BLaER1 treated with 17β-estradiol and CSF1 and Interleukin-3, amounts not matched to agents 10 nM and 100 nM (cell line): ENCODE measurements around the gene MTNR1B.

Experiments
- H3K27ac ChIP-seq, 11 experiments: shearing (Covaris generic); formaldehyde crosslinking; 2 replicates each; pipeline ENCODE4 v1.8.1; 2022
- H3K27me3 ChIP-seq, 11 experiments: shearing (Covaris generic); formaldehyde crosslinking; 2 replicates each; pipeline ENCODE4 v1.8.1; 2022
- H3K36me3 ChIP-seq, 11 experiments: shearing (Covaris generic); formaldehyde crosslinking; 2 replicates each; pipeline ENCODE4 v1.8.1; 2022
- H3K4me1 ChIP-seq, 10 experiments: shearing (Covaris generic); formaldehyde crosslinking; 2 replicates each; pipeline ENCODE4 v1.8.1; 2022
- H3K4me2 ChIP-seq, 11 experiments: shearing (Covaris generic); formaldehyde crosslinking; 2 replicates each; pipeline ENCODE4 v1.8.1; 2022
- H3K4me3 ChIP-seq, 10 experiments: shearing (Covaris generic); formaldehyde crosslinking; 2 replicates each; pipeline ENCODE4 v1.8.1; 2022
- H3K9ac ChIP-seq, 11 experiments: shearing (Covaris generic); formaldehyde crosslinking; 2 replicates each; pipeline ENCODE4 v1.8.1; 2022
- H3K9me3 ChIP-seq, 11 experiments: shearing (Covaris generic); formaldehyde crosslinking; replicated peaks in 1 of 11; 2 replicates each; pipeline ENCODE4 v1.8.1; 2022
- H4K20me1 ChIP-seq, 11 experiments: shearing (Covaris generic); formaldehyde crosslinking; 2 replicates each; pipeline ENCODE4 v1.8.1; 2022
- Cebpa-rat ChIP-seq, 11 experiments: shearing (Covaris generic); IDR thresholded peaks; 2 replicates each; pipeline ENCODE4 v1.8.1; 2022

Gene MTNR1B

DNA sequence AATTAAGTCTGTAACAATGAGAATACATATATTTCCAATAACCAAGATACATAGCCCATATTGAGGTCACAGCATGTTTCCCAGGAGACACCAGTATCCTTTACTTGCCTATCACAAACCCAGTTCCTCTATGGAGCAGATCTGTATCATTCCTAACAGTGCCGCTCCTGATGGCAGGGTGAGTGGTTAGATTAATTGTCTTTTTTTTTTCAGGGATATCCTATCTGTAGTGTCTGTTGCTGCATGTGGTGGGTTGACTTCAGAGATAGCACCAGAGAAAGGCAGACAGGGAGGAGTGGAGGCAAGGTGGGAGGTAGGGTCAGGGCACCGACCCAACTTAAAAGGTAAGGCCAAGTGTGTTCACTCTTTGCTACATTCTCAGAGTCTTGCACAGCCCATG, 2.8 kb downstream of the MTNR1B start:
- Histone ChIP-seq H3K27ac (no peak overlapping the region), H3K9me3 (peaks cover 0 to 13% (median 6%) of the 10 kb centered on the region in 11 experiments; a peak in 10 of 22 replicates), H4K20me1 (no peaks in the 10 kb centered on the region), H3K4me3 (no peak overlapping the region), H3K9ac (no peak overlapping the region), H3K4me2 (no peak overlapping the region), H3K27me3 (no peaks in the 10 kb centered on the region), H3K4me1 (no peaks in the 10 kb centered on the region), H3K36me3 (no peaks in the 10 kb centered on the region)
- TF ChIP-seq Cebpa-rat (IDR thresholded peaks at IDR 0.05), result no peak

DNA sequence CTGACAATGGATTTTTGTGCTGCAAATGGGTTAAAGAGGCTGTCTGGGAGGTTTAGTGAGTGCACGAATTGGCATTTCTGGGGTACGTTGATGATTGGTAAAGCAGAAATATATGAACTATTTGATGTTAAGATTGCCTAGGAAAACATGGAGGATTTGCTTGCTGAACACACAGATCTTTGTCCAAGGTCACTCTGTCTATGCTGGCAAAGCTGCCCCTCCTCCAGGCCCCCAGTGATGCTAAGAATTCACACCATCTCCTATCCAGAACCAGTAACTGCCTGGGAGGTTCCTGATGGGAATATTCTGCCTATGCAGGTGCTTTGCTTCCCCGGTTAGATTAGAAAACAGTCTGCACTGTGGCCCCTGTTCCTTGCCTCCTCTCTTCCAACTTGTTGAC, 5.8 kb downstream of the MTNR1B start:
- Histone ChIP-seq H3K27me3 (no peaks in the 10 kb centered on the region), H3K4me3 (no peak overlapping the region), H3K36me3 (no peaks in the 10 kb centered on the region), H3K4me2 (no peak overlapping the region), H3K4me1 (peaks cover 0 to 4% (median 0%) of the 10 kb centered on the region in 10 experiments; a peak in 1 of 20 replicates), H3K27ac (no peak overlapping the region), H4K20me1 (no peaks in the 10 kb centered on the region), H3K9ac (no peak overlapping the region), H3K9me3 (peaks cover 0 to under 1% (median 0%) of the 10 kb centered on the region in 11 experiments; a peak in 1 of 22 replicates)
- no peak for TF ChIP-seq Cebpa-rat (IDR thresholded peaks at IDR 0.05)

DNA sequence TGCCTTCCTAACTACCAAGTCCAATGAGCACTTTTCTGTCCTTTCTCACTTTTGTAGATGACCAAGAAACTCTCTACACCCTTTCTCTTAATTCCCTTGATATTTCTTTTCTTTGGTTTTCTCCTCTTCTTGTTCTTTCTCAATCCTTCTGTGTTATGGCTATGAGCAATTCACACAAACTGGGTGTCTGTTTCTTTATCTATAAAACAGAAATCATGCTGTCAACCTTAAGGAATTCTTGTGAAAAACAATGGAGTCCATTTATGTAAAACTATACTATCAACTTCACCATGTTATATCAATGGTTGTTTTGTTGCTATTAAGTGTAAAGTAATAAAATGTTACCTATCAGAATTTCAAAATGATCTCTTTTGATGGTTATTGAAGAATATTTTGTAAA, 7.2 kb downstream of the MTNR1B start:
- no peak for TF ChIP-seq Cebpa-rat (IDR thresholded peaks at IDR 0.05)
- Histone ChIP-seq H3K9ac (no peak overlapping the region), H3K27me3 (no peaks in the 10 kb centered on the region), H3K4me1 (peaks cover 0 to 4% (median 0%) of the 10 kb centered on the region in 10 experiments; a peak in 1 of 20 replicates), H3K27ac (no peak overlapping the region), H3K9me3 (peaks cover 0 to 8% (median 0%) of the 10 kb centered on the region in 11 experiments; a peak in 3 of 22 replicates), H3K36me3 (no peaks in the 10 kb centered on the region), H4K20me1 (no peaks in the 10 kb centered on the region), H3K4me3 (no peak overlapping the region), H3K4me2 (no peak overlapping the region)

DNA sequence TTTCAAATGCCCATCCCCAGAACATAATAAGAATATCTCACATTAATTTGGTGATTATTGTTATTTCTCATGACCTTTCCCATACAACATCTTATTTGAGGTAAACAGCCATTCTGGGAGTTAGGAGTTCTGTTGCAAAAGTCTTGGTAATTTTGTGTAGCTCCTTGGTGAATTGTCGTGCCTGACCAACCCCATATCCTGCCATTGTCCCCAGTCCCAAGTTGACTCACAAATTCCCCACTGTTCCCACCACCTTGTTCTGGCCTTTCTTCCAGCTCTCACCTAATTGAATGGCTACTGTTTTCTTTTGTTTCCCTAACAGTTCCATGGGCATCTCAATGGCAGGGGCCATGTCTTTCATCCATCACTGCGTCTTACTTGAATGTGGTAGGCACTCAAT, 8.0 kb downstream of the MTNR1B start:
- Histone ChIP-seq H3K27me3 (no peaks in the 10 kb centered on the region), H3K4me1 (peaks cover 0 to 4% (median 0%) of the 10 kb centered on the region in 10 experiments; a peak in 1 of 20 replicates), H3K9me3 (peaks cover 0 to 15% (median 0%) of the 10 kb centered on the region in 11 experiments; a peak in 4 of 22 replicates), H3K27ac (no peak overlapping the region), H3K9ac (no peak overlapping the region), H3K36me3 (no peaks in the 10 kb centered on the region), H3K4me3 (no peak overlapping the region), H3K4me2 (no peak overlapping the region), H4K20me1 (no peaks in the 10 kb centered on the region)
- no peak for TF ChIP-seq Cebpa-rat (IDR thresholded peaks at IDR 0.05)

DNA sequence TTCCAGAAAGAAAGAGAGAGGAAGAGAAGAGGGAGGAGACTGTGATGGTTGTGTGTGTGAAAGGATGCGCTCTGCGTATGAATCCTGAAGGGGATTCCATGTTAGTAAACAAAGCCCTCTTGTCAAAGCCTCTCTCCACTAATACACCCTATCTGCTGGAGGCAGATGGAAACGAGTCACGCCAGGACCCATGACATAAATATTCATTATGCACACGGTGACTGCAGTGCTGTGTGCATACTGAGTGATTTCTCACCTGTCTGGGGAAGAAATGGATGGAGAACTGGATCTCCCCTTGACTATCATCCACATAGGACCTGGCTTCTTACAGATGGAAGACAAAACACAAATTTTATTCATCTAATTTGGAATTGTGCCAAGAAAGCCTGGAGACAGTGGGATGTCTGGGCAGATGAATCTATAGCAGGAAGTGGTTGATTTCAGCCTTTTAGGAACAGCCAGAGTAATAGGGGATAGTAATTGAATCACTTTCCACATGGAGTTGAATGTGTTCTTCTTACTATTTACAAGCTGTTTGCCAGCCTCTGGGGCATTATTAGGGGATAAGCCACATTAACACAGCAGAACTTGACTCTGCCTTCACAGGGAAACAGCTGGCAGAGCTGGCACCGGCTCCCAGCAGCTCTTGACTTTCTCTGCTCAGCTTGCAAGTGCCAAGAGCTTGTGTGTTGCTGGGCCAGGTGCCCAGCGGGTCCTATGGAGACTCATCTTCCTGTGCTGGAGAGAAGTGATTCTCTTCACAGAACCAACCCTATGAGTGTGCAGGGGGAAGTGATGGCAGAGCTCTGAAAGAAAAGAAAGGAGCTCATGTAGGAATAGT, 9.0 kb downstream of the MTNR1B start:
- H3K4me2 ChIP-seq, result no peak overlapping the region
- peaks cover 0 to 15% (median 0%) of the 10 kb centered on the region in 11 experiments; a peak in 4 of 22 replicates for H3K9me3 ChIP-seq
- no peaks in the 10 kb centered on the region for H4K20me1 ChIP-seq
- H3K27ac ChIP-seq, result no peak overlapping the region
- H3K4me1 ChIP-seq, result peaks cover 0 to 4% (median 0%) of the 10 kb centered on the region in 10 experiments; a peak in 1 of 20 replicates
- no peaks in the 10 kb centered on the region for H3K36me3 ChIP-seq
- H3K27me3 ChIP-seq, result no peaks in the 10 kb centered on the region
- TF ChIP-seq Cebpa-rat (IDR thresholded peaks at IDR 0.05), result no peak
- no peak overlapping the region for H3K4me3 ChIP-seq
- no peak overlapping the region for H3K9ac ChIP-seq

DNA sequence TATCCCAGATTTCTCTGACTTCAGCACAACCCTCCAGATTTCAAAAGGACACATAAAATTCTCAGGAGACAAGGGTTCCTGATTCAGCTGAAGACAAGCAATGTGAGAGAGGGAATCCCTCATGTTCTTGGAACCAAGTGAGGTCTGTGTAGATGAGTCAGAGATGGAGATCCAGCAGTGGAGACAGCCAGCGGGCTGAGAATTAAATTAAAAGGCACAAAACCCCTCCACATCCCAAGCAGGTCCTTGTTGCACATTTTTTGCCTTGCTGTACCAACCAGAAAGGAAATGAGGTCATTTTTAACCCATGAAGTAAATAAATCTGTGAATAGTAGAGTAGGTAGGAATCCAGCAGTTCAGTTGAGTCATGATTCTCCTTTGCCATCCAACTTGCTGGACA, 9.7 kb downstream of the MTNR1B start:
- TF ChIP-seq Cebpa-rat (IDR thresholded peaks at IDR 0.05), result no peak
- H3K27ac ChIP-seq, result no peak overlapping the region
- H3K36me3 ChIP-seq, result no peaks in the 10 kb centered on the region
- no peak overlapping the region for H3K4me3 ChIP-seq
- no peak overlapping the region for H3K9ac ChIP-seq
- H3K4me1 ChIP-seq, result peaks cover 0 to 4% (median 0%) of the 10 kb centered on the region in 10 experiments; a peak in 1 of 20 replicates
- H3K4me2 ChIP-seq, result no peak overlapping the region
- peaks cover 0 to 15% (median 0%) of the 10 kb centered on the region in 11 experiments; a peak in 4 of 22 replicates for H3K9me3 ChIP-seq
- H4K20me1 ChIP-seq, result no peaks in the 10 kb centered on the region
- no peaks in the 10 kb centered on the region for H3K27me3 ChIP-seq

DNA sequence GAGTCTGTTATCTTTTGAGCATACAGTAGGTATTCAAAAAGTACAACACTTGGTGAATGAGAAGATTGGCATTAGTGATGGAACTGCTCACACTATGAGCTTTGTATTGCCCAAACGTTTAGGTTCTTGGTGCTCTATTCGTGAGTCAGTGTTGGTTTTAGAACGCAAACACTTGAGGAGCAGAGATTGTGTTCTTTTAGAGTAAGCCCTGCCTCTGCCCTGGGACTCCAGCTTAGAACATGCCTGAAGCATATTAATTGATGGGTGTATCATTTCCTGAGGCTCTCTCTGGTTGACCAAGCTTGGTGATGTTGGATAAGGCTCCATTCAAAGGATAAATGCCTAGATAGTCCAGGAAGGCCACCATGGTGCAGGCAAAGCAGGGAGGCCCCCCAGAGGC, 10.9 kb downstream of the MTNR1B start:
- no peak overlapping the region for H3K4me2 ChIP-seq
- H3K27ac ChIP-seq, result no peak overlapping the region
- H3K27me3 ChIP-seq, result no peaks in the 10 kb centered on the region
- H3K4me1 ChIP-seq, result peaks cover 0 to 4% (median 0%) of the 10 kb centered on the region in 10 experiments; a peak in 1 of 20 replicates
- no peak overlapping the region for H3K4me3 ChIP-seq
- H3K36me3 ChIP-seq, result no peaks in the 10 kb centered on the region
- H4K20me1 ChIP-seq, result no peaks in the 10 kb centered on the region
- peaks cover 0 to 15% (median 0%) of the 10 kb centered on the region in 11 experiments; a peak in 4 of 22 replicates for H3K9me3 ChIP-seq
- TF ChIP-seq Cebpa-rat (IDR thresholded peaks at IDR 0.05), result no peak
- H3K9ac ChIP-seq, result no peak overlapping the region

DNA sequence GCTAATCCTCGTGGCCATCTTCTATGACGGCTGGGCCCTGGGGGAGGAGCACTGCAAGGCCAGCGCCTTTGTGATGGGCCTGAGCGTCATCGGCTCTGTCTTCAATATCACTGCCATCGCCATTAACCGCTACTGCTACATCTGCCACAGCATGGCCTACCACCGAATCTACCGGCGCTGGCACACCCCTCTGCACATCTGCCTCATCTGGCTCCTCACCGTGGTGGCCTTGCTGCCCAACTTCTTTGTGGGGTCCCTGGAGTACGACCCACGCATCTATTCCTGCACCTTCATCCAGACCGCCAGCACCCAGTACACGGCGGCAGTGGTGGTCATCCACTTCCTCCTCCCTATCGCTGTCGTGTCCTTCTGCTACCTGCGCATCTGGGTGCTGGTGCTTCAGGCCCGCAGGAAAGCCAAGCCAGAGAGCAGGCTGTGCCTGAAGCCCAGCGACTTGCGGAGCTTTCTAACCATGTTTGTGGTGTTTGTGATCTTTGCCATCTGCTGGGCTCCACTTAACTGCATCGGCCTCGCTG, 12.1 kb downstream of the MTNR1B start:
- Histone ChIP-seq H3K27me3 (no peaks in the 10 kb centered on the region), H3K27ac (no peak overlapping the region), H3K36me3 (no peaks in the 10 kb centered on the region), H3K9me3 (peaks cover 0 to 15% (median 0%) of the 10 kb centered on the region in 11 experiments; a peak in 4 of 22 replicates), H4K20me1 (no peaks in the 10 kb centered on the region), H3K4me3 (no peak overlapping the region), H3K9ac (no peak overlapping the region), H3K4me1 (peaks cover 0 to 4% (median 0%) of the 10 kb centered on the region in 10 experiments; a peak in 1 of 20 replicates), H3K4me2 (no peak overlapping the region)
- TF ChIP-seq Cebpa-rat (IDR thresholded peaks at IDR 0.05), result no peak

DNA sequence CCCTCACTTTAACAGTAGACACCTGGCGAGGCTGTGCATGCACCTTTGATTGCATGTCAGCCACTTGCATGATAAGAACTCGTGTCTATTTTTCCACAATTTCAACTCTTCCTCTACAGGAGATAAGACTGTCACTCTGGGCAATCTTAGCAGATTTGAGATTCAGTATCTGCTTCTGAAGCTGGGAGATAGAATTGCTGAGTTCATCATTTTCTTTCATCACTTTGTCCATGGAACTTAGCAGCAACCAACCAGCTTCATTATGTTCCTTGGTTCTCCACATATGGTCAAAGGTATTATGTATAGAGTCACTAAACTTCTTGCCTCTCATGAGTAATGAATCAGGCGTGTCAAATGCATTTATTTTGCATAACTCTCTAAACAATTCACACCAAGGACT, 17.1 kb downstream of the MTNR1B start:
- peaks cover 0 to 19% (median 4%) of the 10 kb centered on the region in 11 experiments; a peak in 11 of 22 replicates for H3K9me3 ChIP-seq
- TF ChIP-seq Cebpa-rat (IDR thresholded peaks at IDR 0.05), result no peak
- H3K4me3 ChIP-seq, result no peak overlapping the region
- H3K27ac ChIP-seq, result no peak overlapping the region
- no peak overlapping the region for H3K9ac ChIP-seq
- H3K4me1 ChIP-seq, result no peaks in the 10 kb centered on the region
- no peak overlapping the region for H3K4me2 ChIP-seq
- H3K36me3 ChIP-seq, result no peaks in the 10 kb centered on the region; a peak in 1 of 22 replicates
- H3K27me3 ChIP-seq, result no peaks in the 10 kb centered on the region
- no peaks in the 10 kb centered on the region for H4K20me1 ChIP-seq
